T-helper 2 cell (primary cell): Measurements from ENCODE around the gene THSD4.

Experiments
- DNase-seq, 5 experiments: peaks; one replicate each; pipeline versions ENCODE4 v3.0.0 to v3.0.0-alpha.2; 2012 to 2022

Gene THSD4

GRCh38 chr15:71773206-71773859 is 658.1 kb downstream of the THSD4 start:
- DNase-seq = no peak

- no peak for DNase-seq
Measured at GRCh38 chr15:71775856-71776255, 660.6 kb downstream of the THSD4 start.

- no peak for DNase-seq
Measured at GRCh38 chr15:71776304-71776703, 661.0 kb downstream of the THSD4 start.

GRCh38 chr15:71777216-71777943 is 662.1 kb downstream of the THSD4 start:
- DNase-seq = no peak

GRCh38 chr15:71779073-71779797 is 664.0 kb downstream of the THSD4 start:
- DNase-seq = no peak

GRCh38 chr15:71780115-71780976 is 665.1 kb downstream of the THSD4 start:
- DNase-seq = peak in 3 of 5 experiments; percentile 9 to 87 (median 10)

- DNase-seq = peak in 1 of 5 experiments; percentile 89
Measured at GRCh38 chr15:71781179-71781964, 666.1 kb downstream of the THSD4 start.

- DNase-seq = no peak
Measured at GRCh38 chr15:71781965-71782265, 666.6 kb downstream of the THSD4 start.

GRCh38 chr15:71782422-71783165 is 667.3 kb downstream of the THSD4 start:
- DNase-seq = no peak

GRCh38 chr15:71784719-71785118 is 669.4 kb downstream of the THSD4 start:
- no peak for DNase-seq

- DNase-seq = no peak
Measured at GRCh38 chr15:71785996-71786395, 670.7 kb downstream of the THSD4 start.

- DNase-seq = no peak
Measured at GRCh38 chr15:71786673-71787072, 671.4 kb downstream of the THSD4 start.

GRCh38 chr15:71788646-71789579 is 673.6 kb downstream of the THSD4 start:
- no peak for DNase-seq

GRCh38 chr15:71789616-71790015 is 674.3 kb downstream of the THSD4 start:
- no peak for DNase-seq

- no peak for DNase-seq
Measured at GRCh38 chr15:71790081-71790480, 674.8 kb downstream of the THSD4 start.

- DNase-seq = no peak
Measured at GRCh38 chr15:71791975-71792374, 676.7 kb downstream of the THSD4 start.

GRCh38 chr15:71792521-71792920 is 677.2 kb downstream of the THSD4 start:
- DNase-seq = no peak

- no peak for DNase-seq
Measured at GRCh38 chr15:71798641-71799040, 683.4 kb downstream of the THSD4 start.

- no peak for DNase-seq
Measured at GRCh38 chr15:71800190-71800589, 684.9 kb downstream of the THSD4 start.
